ENCODE measurements around the gene SEC22A.

- TF ChIP-seq CEBPB (IDR thresholded peaks at IDR 0.05) (no peak), MAX (IDR thresholded peaks at IDR 0.05) (no peak), EP300 (IDR thresholded peaks at IDR 0.05; ENCODE audit: borderline replicate concordance) (no peak), CREB1 (IDR thresholded peaks at IDR 0.05; ENCODE audit: low read depth) (no peak), ZBTB7A (IDR thresholded peaks at IDR 0.05; ENCODE audit: low read depth) (no peak), YY1 (IDR thresholded peaks at IDR 0.05; ENCODE audit: low read depth) (no peak), RAD21 (IDR thresholded peaks at IDR 0.05; ENCODE audit: low read depth) (no peak), REST (IDR thresholded peaks at IDR 0.05; ENCODE audit: low read depth) (no peak), TAF1 (IDR thresholded peaks at IDR 0.05; ENCODE audit: low read depth) (no peak), TEAD4 (IDR thresholded peaks at IDR 0.05) (no peak), EGR1 (IDR thresholded peaks at IDR 0.05) (no peak)
Measured at GRCh38 chr3:123287051-123287961, 85.6 kb downstream of the SEC22A start.
